Measurements from ENCODE around the gene PPIE. TPM values are rescaled to one million over a fixed set of nuclear protein-coding genes. Genes with fewer than 3 reads are reported as not detected.

Gene PPIE
- total and polyA plus RNA-seq, 2 of the 8 experiments (the other 6 are each of a cell fraction or from before 2014, with no cell fraction given) = 38.9 to 56.1 TPM

DNA sequence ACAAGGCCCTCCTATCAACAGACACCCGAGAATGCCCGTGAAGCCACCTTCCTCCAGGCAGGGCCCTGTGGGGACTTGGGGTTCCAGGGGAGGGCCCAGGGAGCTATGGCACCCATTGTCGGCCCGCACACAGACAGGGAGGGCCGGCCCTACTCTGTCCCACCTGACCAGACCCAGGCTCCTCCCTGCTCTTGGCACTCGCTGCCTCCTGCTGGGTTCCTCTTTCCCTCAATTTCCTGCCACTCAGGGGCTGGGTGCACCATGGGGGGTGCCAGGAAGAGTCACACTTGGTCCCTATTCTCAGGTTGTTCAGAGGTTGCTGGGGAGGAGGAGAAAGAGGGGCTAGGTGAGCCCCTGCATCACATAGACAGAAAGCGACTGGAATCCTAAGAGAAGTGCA, 40.5 kb downstream of the PPIE start:
- Histone ChIP-seq H2BK120ac (replicated peaks; ENCODE audit: low read depth, low read length) (no peak overlapping the region), H2AFZ (ENCODE audit: low read length) (no peak overlapping the region), H3K79me2 (ENCODE audit: control insufficient read depth in 1 of 2, insufficient read depth in 2 of 2, low read length in 2 of 2) (no peaks in the 10 kb centered on the region), H3K4me2 (ENCODE audit: insufficient read depth in 1 of 2, low read depth in 2 of 2, low read length in 2 of 2) (no peak overlapping the region), H2AK5ac (ENCODE audit: low read depth, low read length) (no peak overlapping the region), H4K8ac (ENCODE audit: extremely low read depth, insufficient read depth, low read length) (no peak overlapping the region), H3K23me2 (ENCODE audit: low read depth, low read length) (no peaks in the 10 kb centered on the region), H2BK15ac (ENCODE audit: low read length) (no peak overlapping the region), H3K23ac (ENCODE audit: insufficient read length) (no peak overlapping the region), H3K4ac (replicated peaks; ENCODE audit: insufficient read length, low read depth, low read length) (no peak overlapping the region), H3K27ac (ENCODE audit: low read depth, low read length) (no peak overlapping the region), H3K9ac (replicated peaks in 1 of 4; ENCODE audit: extremely low read depth in 1 of 4, low read depth in 3 of 4, low read length in 3 of 4) (no peak overlapping the region), H3K36me3 (ENCODE audit: control insufficient read depth in 2 of 4, insufficient read depth in 4 of 4, low read length in 3 of 4) (no peaks in the 10 kb centered on the region), H3K9me3 (ENCODE audit: insufficient read depth in 2 of 2, low read depth in 1 of 2, low read length in 1 of 2) (no peaks in the 10 kb centered on the region), H3K4me1 (replicated peaks in 1 of 4; ENCODE audit: control insufficient read depth in 3 of 4, insufficient read depth in 4 of 4, low read length in 3 of 4) (no peaks in the 10 kb centered on the region), H3K56ac (replicated peaks; ENCODE audit: insufficient read length, low read depth, low read length) (no peak overlapping the region), H2BK5ac (ENCODE audit: low read depth, low read length) (no peak overlapping the region), H4K5ac (ENCODE audit: insufficient read length, low read depth, low read length) (no peak overlapping the region), H3K14ac (ENCODE audit: insufficient read length) (no peak overlapping the region), H3K18ac (ENCODE audit: extremely low read depth, low read length) (no peak overlapping the region), H2BK20ac (ENCODE audit: low read length) (no peak overlapping the region), H4K91ac (replicated peaks; ENCODE audit: insufficient read length, low read length) (no peak overlapping the region), H2BK12ac (ENCODE audit: low read depth, low read length) (no peak overlapping the region), H3K27me3 (replicated peaks in 1 of 4; ENCODE audit: control insufficient read depth in 3 of 4, extremely low read depth in 1 of 4, insufficient read depth in 3 of 4, low read length in 3 of 4) (peaks cover 0 to 9% (median 2%) of the 10 kb centered on the region in 4 experiments; a peak in 4 of 7 replicates), H3K79me1 (ENCODE audit: low read depth, low read length) (no peaks in the 10 kb centered on the region), H3K4me3 (ENCODE audit: extremely low read depth in 1 of 4, insufficient read depth in 2 of 4, low read depth in 3 of 4, low read length in 4 of 4) (no peak overlapping the region), H4K20me1 (replicated peaks in 1 of 2; ENCODE audit: control insufficient read depth in 1 of 2, insufficient read depth in 2 of 2, low read length in 2 of 2) (no peaks in the 10 kb centered on the region)
- ChIA-PET POLR2A (ENCODE audit: partially characterized antibody) (no interaction called here), CTCF (ENCODE audit: partially characterized antibody) (interaction anchor here (0.6 kb wide), 1 partner anchor 223 kb away, joined by 4 read pairs; no protein-coding TSS in a partner anchor)
- 82% methylated on average over 5 of the region's 7 CpGs; no CpG with 5 or more reads in 1 of the 2 experiments for WGBS, 2 experiments (ENCODE audit: extremely low coverage in 1 of 2, insufficient coverage in 1 of 2, insufficient read length in 1 of 2, insufficient replicate concordance in 2 of 2, low coverage in 1 of 2, low lambda C conversion rate in 2 of 2, missing lambda C conversion rate in 1 of 2)
- FAIRE-seq = no peak
- TF ChIP-seq TEAD4 (IDR thresholded peaks at IDR 0.05; ENCODE audit: low read depth, low read length) = no peak
- TF ChIP-seq ASH2L (IDR thresholded peaks at IDR 0.05; ENCODE audit: low read length) = no peak
- no peak for DNase-seq (ENCODE audit: low read depth in 1 of 2, low spot score in 2 of 2)
